ENCODE data around the gene COL20A1. TPM values are rescaled to one million over a fixed set of nuclear protein-coding genes. Genes with fewer than 3 reads are reported as not detected.

The COL20A1 gene
- total RNA-seq, 1 experiment from 2014 or later: not detected

- CTCF ChIA-PET: no interaction called here
- H3K79me2 ChIP-seq (ENCODE audit: low read length): peaks cover 60% of the 10 kb centered on the region
These were observed 17.2 kb upstream of the COL20A1 start for GRCh38 chr20:63275825-63276224.

GRCh38 chr20:63276956-63277355 lies 16.0 kb upstream of the COL20A1 start:
- Histone ChIP-seq H3K4me1 (ENCODE audit: insufficient read depth, low read length) (peaks cover 8% of the 10 kb centered on the region; the same call in 1 of the 2 replicates), H2AFZ (ENCODE audit: low read length) (no peak overlapping the region), H4K20me1 (ENCODE audit: low read length) (peaks cover 27% of the 10 kb centered on the region), H3K36me3 (ENCODE audit: low read depth, low read length) (peaks cover 31% of the 10 kb centered on the region; the same call in 1 of the 2 replicates), H3K4me3 (ENCODE audit: low read length) (no peak overlapping the region), H3K9ac (ENCODE audit: low read length) (no peak overlapping the region), H3K9me2 (replicated peaks; ENCODE audit: low read length) (no peaks in the 10 kb centered on the region), H3K27me3 (ENCODE audit: low read length) (no peaks in the 10 kb centered on the region), H3K4me2 (ENCODE audit: low read length) (no peak overlapping the region), H3K79me2 (ENCODE audit: low read length) (peaks cover 55% of the 10 kb centered on the region), H3K9me3 (ENCODE audit: low read length) (no peaks in the 10 kb centered on the region), H3F3A (ENCODE audit: low read length, unreplicated experiment) (no peaks in the 10 kb centered on the region), H3K27ac (ENCODE audit: low read length) (no peak overlapping the region)
- no TSS peak for BruUV-seq (replicated peaks)
- TF ChIP-seq EZH2phosphoT487 (IDR thresholded peaks at IDR 0.05; ENCODE audit: borderline replicate concordance, low read length) (no peak), EZH2 (IDR thresholded peaks at IDR 0.05; ENCODE audit: low read length, unreplicated experiment) (no peak), CTCF (conservative IDR thresholded peaks at IDR 0.05; ENCODE audit: low read depth, low read length) (no peak)
- ChIA-PET POLR2A (ENCODE audit: unreplicated experiment) (no interaction called here), CTCF (no interaction called here)
- no peak for ATAC-seq
- intact Hi-C loops (cut with micrococcal nuclease): no loop called here
- DNase-seq: no peak

More at GRCh38 chr20:63275825-63276224, 17.2 kb upstream of the COL20A1 start:
- ATAC-seq: no peak
- DNase-seq: no peak
- peaks cover 13% of the 10 kb centered on the region; the same call in 1 of the 2 replicates for H3K4me1 ChIP-seq (ENCODE audit: insufficient read depth, low read length)
- H3K27ac ChIP-seq (ENCODE audit: low read length): no peak overlapping the region
- H4K20me1 ChIP-seq (ENCODE audit: low read length): peaks cover 27% of the 10 kb centered on the region
- H3K9me2 ChIP-seq (replicated peaks; ENCODE audit: low read length): no peaks in the 10 kb centered on the region
- no peak overlapping the region for H3K9ac ChIP-seq (ENCODE audit: low read length)
- H3K4me2 ChIP-seq (ENCODE audit: low read length): no peak overlapping the region
- H3F3A ChIP-seq (ENCODE audit: low read length, unreplicated experiment): no peaks in the 10 kb centered on the region
- POLR2A ChIA-PET (ENCODE audit: unreplicated experiment): no interaction called here
- no peak overlapping the region for H2AFZ ChIP-seq (ENCODE audit: low read length)
- no peak for TF ChIP-seq EZH2 (IDR thresholded peaks at IDR 0.05; ENCODE audit: low read length, unreplicated experiment)
- no peaks in the 10 kb centered on the region for H3K27me3 ChIP-seq (ENCODE audit: low read length)
- H3K4me3 ChIP-seq (ENCODE audit: low read length): no peak overlapping the region
- intact Hi-C loops (cut with micrococcal nuclease): no loop called here
- BruUV-seq (replicated peaks): no TSS peak
- H3K36me3 ChIP-seq (ENCODE audit: low read depth, low read length): peaks cover 31% of the 10 kb centered on the region; the same call in 1 of the 2 replicates
- H3K9me3 ChIP-seq (ENCODE audit: low read length): no peaks in the 10 kb centered on the region

- TF ChIP-seq EZH2phosphoT487 (IDR thresholded peaks at IDR 0.05; ENCODE audit: borderline replicate concordance, low read length): no peak
- no peak for TF ChIP-seq CTCF (conservative IDR thresholded peaks at IDR 0.05; ENCODE audit: low read depth, low read length)
- no peak for TF ChIP-seq EZH2 (IDR thresholded peaks at IDR 0.05; ENCODE audit: low read length, unreplicated experiment)
- Histone ChIP-seq H3K4me1 (ENCODE audit: insufficient read depth, low read length) (peaks cover 8% of the 10 kb centered on the region; the same call in 1 of the 2 replicates), H3K27me3 (ENCODE audit: low read length) (no peaks in the 10 kb centered on the region), H2AFZ (ENCODE audit: low read length) (no peak overlapping the region), H3K36me3 (ENCODE audit: low read depth, low read length) (peaks cover 31% of the 10 kb centered on the region; the same call in 1 of the 2 replicates), H3K9me2 (replicated peaks; ENCODE audit: low read length) (no peaks in the 10 kb centered on the region), H3K4me2 (ENCODE audit: low read length) (no peak overlapping the region), H3K27ac (ENCODE audit: low read length) (no peak overlapping the region), H4K20me1 (ENCODE audit: low read length) (peaks cover 27% of the 10 kb centered on the region), H3K9me3 (ENCODE audit: low read length) (no peaks in the 10 kb centered on the region), H3K4me3 (ENCODE audit: low read length) (no peak overlapping the region), H3K9ac (ENCODE audit: low read length) (no peak overlapping the region), H3F3A (ENCODE audit: low read length, unreplicated experiment) (no peaks in the 10 kb centered on the region), H3K79me2 (ENCODE audit: low read length) (peaks cover 52% of the 10 kb centered on the region)
- ChIA-PET POLR2A (ENCODE audit: unreplicated experiment) (no interaction called here), CTCF (no interaction called here)
- DNase-seq (no peak), ATAC-seq (no peak)
- intact Hi-C loops (cut with micrococcal nuclease): no loop called here
- no TSS peak for BruUV-seq (replicated peaks)
These were observed 15.3 kb upstream of the COL20A1 start for GRCh38 chr20:63277466-63278272.
